KG1 (cell line): ENCODE results near the gene MDP1.

Experiments
- DNase-seq: peaks from one replicate; lab custom pipeline; 2025; lab: John Stamatoyannopoulos, UW

MDP1 gene

GRCh38 chr14:24215495-24216344, at the start of gene MDP1:
TSS of gene MDP1 (minus strand) at chr14:24216066. CDS start at chr14:24215955, 111 bp downstream.
- DNase-seq: peak; percentile 74

- no peak for DNase-seq
Measured at GRCh38 chr14:24264298-24264697, 48.4 kb upstream of the MDP1 start.

- no peak for DNase-seq
Measured at GRCh38 chr14:24263848-24264247, 48.0 kb upstream of the MDP1 start.

GRCh38 chr14:24262821-24263733, 47.2 kb upstream of the MDP1 start, which contains the start of gene TGM1:
TSS of gene TGM1 (minus strand) at chr14:24263177. CDS start at chr14:24262352, 825 bp downstream.
- DNase-seq: no peak

GRCh38 chr14:24261969-24262327, 46.1 kb upstream of the MDP1 start:
- no peak for DNase-seq

GRCh38 chr14:24261256-24261968, 45.5 kb upstream of the MDP1 start:
- DNase-seq: no peak

- DNase-seq: no peak
Measured at GRCh38 chr14:24260780-24261157, 44.9 kb upstream of the MDP1 start.

GRCh38 chr14:24260026-24260779, 44.3 kb upstream of the MDP1 start:
- DNase-seq: no peak

- no peak for DNase-seq
Measured at GRCh38 chr14:24259282-24260025, 43.6 kb upstream of the MDP1 start.

GRCh38 chr14:24258548-24259265, 42.8 kb upstream of the MDP1 start:
- DNase-seq: no peak

- no peak for DNase-seq
Measured at GRCh38 chr14:24258119-24258518, 42.3 kb upstream of the MDP1 start.

GRCh38 chr14:24256960-24257359, 41.1 kb upstream of the MDP1 start:
- DNase-seq: no peak

GRCh38 chr14:24255931-24256711, 40.3 kb upstream of the MDP1 start:
- DNase-seq: no peak

GRCh38 chr14:24255438-24255837, 39.6 kb upstream of the MDP1 start:
- no peak for DNase-seq

GRCh38 chr14:24254630-24255392, 38.9 kb upstream of the MDP1 start:
- DNase-seq: no peak

GRCh38 chr14:24253936-24254335, 38.1 kb upstream of the MDP1 start:
- no peak for DNase-seq

- DNase-seq: no peak
Measured at GRCh38 chr14:24252289-24253124, 36.6 kb upstream of the MDP1 start.

GRCh38 chr14:24251880-24252288, 36.0 kb upstream of the MDP1 start:
- no peak for DNase-seq
